Measurements from ENCODE around the gene FAM83C.

GRCh38 chr20:35279040-35279439 lies 13.2 kb downstream of the FAM83C start:
- TF ChIP-seq SP1 (IDR thresholded peaks at IDR 0.05) (no peak), FOXA1 (IDR thresholded peaks at IDR 0.05) (no peak), ZNF384 (IDR thresholded peaks at IDR 0.05) (no peak), FOXM1 (IDR thresholded peaks at IDR 0.05; ENCODE audit: borderline replicate concordance) (no peak), ARNT (IDR thresholded peaks at IDR 0.05) (no peak), ELF4 (IDR thresholded peaks at IDR 0.05) (no peak), NFRKB (IDR thresholded peaks at IDR 0.05) (no peak), BHLHE40 (IDR thresholded peaks at IDR 0.05; ENCODE audit: borderline replicate concordance) (no peak), SUZ12 (IDR thresholded peaks at IDR 0.05) (no peak), FOXK2 (IDR thresholded peaks at IDR 0.05) (no peak), CTBP1 (IDR thresholded peaks at IDR 0.05; ENCODE audit: borderline replicate concordance) (no peak)

Data from HEK293T (cell line).